Activated CD4-positive, alpha-beta T cell treated with anti-CD3 and anti-CD28 coated beads, Interleukin-2, amount 10 ng/mL, durations not matched to agents 7 days and 5 days (primary cell): ENCODE data around the gene SRGAP1. TPM values are rescaled to one million over a fixed set of nuclear protein-coding genes. Genes with fewer than 3 reads are reported as not detected.
"Not testable (repeated sequence)": the region's sequence is repeated elsewhere in the genome, so short reads cannot be mapped to it uniquely, and the experiment has no call there.

Source experiments
- CTCF ChIA-PET: fragments of 350-600 bp; sonication (Branson Sonifier 250); formaldehyde crosslinking; loops from one replicate; lab custom pipeline; 2021; ENCODE audit warnings: antibody characterized with exemption; lab: Charles Lee
- POLR2A ChIA-PET: fragments of 350-600 bp; sonication (Branson Sonifier 250); formaldehyde crosslinking; loops from one replicate; lab custom pipeline; 2021; ENCODE audit warnings: antibody characterized with exemption; lab: Charles Lee
- DNase-seq: peaks from one replicate; pipeline ENCODE4 v3.0.0-alpha.2; 2020
- H3K27ac Mint-ChIP-seq: one replicate; pipeline ENCODE4 v1.8.0; 2021; ENCODE audit warnings: mild to moderate bottlenecking, moderate library complexity, mixed read lengths
- H3K27me3 Mint-ChIP-seq: one replicate; pipeline ENCODE4 v1.8.0; 2021; ENCODE audit warnings: mixed read lengths
- H3K36me3 Mint-ChIP-seq: one replicate; pipeline ENCODE4 v1.8.0; 2021; ENCODE audit warnings: low read depth, mixed read lengths
- H3K4me1 Mint-ChIP-seq: one replicate; pipeline ENCODE4 v1.8.0; 2021; ENCODE audit warnings: mixed read lengths
- H3K4me3 Mint-ChIP-seq: one replicate; pipeline ENCODE4 v1.8.0; 2021; ENCODE audit warnings: mild to moderate bottlenecking, moderate library complexity, mixed read lengths
- H3K9me3 Mint-ChIP-seq: one replicate; pipeline ENCODE4 v1.8.0; 2021; ENCODE audit warnings: mixed read lengths
- total RNA-seq, 2 experiments: library from RNA; stranded (reverse); gene quantifications; one replicate each; pipeline ENCODE4 v1.2.3, GENCODE V29; 2021

Gene SRGAP1
- total RNA-seq, 2 experiments from 2014 or later = not detected

DNA sequence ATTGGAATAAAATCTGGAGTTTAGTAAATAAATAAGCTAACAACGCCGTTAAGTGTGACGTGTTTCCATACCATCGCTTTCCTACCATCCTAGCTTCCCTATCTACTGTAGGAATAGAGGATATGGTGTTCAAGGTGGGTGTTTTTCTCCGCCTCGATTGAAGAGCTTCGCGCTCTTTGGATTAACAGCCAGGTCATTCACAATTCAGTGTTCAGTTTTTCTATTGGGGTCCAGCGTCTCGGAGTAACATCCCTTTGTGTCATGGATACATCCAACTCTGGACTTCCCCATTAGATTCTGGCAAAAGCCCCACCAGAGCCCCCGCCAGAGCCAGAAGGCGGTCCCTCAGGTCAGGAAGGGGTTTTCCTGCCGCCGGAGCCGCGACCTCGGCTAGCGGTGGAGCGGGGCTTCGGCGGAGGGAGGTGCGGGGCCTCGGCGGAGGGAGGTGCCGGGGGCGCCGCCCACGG is 1.2 kb upstream of the SRGAP1 start:
- ChIA-PET POLR2A (no interaction called here), CTCF (interaction anchor here (0.6 to 1.8 kb wide), 2 partner anchors 8 to 10 kb away, joined by 3 to 6 read pairs; no protein-coding TSS in a partner anchor)

DNA sequence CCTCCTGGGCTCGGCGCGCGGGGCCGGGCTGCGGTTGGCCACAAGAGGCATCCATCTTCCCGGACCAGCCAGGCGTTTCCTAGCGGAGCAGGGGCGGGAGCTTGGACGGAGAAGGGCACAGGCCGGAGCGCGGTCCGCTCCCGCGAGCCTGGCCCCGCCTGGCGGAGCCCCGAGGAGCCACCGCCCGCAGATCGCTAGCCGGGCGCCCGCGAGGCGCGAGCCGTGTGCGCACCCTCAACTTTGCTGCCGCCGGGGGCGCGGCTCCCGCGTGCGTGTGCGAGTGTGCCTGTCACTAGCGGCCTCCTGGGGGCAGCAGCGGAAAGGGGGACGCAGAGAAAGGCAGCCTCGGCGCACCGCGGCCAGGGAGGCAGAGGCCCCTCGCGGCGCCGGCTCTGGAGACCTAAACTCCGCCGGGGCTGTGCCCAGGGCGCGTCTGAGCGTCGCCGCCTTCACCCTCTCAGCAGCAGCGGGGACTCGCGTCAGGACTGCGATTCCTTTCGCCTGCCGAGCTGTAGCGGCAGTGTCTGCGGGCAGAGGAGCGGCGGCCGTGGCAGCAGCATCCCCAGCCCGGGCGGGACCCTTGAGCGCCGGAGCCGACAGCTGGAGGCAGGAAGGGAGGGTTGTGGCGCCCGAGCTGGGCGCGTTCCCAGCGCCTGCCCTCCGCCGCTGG is 644 bp upstream of the SRGAP1 start:
- DNase-seq = peak; percentile 74
- CTCF ChIA-PET = interaction anchor here (0.6 to 1.8 kb wide), 3 partner anchors 8 to 10 kb away, joined by 3 to 6 read pairs (median 4); no protein-coding TSS in a partner anchor
- POLR2A ChIA-PET = no interaction called here
- H3K4me3 Mint-ChIP-seq = peak overlapping the region; percentile 59
- H3K4me1 Mint-ChIP-seq = peaks cover 9% of the 10 kb centered on the region
- no peaks in the 10 kb centered on the region for H3K36me3 Mint-ChIP-seq
- H3K9me3 Mint-ChIP-seq = no peaks in the 10 kb centered on the region
- peaks cover 36% of the 10 kb centered on the region for H3K27me3 Mint-ChIP-seq
- no peak overlapping the region for H3K27ac Mint-ChIP-seq

More for the DNA sequence above, 1.2 kb upstream of the SRGAP1 start:
- Mint-ChIP-seq H3K4me1 (peaks cover 9% of the 10 kb centered on the region), H3K27me3 (peaks cover 36% of the 10 kb centered on the region), H3K27ac (no peak overlapping the region), H3K4me3 (peak overlapping the region; percentile 59), H3K9me3 (no peaks in the 10 kb centered on the region), H3K36me3 (no peaks in the 10 kb centered on the region)
- peak; percentile 6 for DNase-seq

- Mint-ChIP-seq H3K36me3 (no peaks in the 10 kb centered on the region), H3K9me3 (no peaks in the 10 kb centered on the region), H3K4me1 (peaks cover 9% of the 10 kb centered on the region), H3K4me3 (no peak overlapping the region), H3K27ac (no peak overlapping the region), H3K27me3 (peaks cover 38% of the 10 kb centered on the region)
- no peak for DNase-seq
- ChIA-PET CTCF (no interaction called here), POLR2A (no interaction called here)
These were observed 1.2 kb downstream of the SRGAP1 start for GRCh38 chr12:63845726-63846125.

DNA sequence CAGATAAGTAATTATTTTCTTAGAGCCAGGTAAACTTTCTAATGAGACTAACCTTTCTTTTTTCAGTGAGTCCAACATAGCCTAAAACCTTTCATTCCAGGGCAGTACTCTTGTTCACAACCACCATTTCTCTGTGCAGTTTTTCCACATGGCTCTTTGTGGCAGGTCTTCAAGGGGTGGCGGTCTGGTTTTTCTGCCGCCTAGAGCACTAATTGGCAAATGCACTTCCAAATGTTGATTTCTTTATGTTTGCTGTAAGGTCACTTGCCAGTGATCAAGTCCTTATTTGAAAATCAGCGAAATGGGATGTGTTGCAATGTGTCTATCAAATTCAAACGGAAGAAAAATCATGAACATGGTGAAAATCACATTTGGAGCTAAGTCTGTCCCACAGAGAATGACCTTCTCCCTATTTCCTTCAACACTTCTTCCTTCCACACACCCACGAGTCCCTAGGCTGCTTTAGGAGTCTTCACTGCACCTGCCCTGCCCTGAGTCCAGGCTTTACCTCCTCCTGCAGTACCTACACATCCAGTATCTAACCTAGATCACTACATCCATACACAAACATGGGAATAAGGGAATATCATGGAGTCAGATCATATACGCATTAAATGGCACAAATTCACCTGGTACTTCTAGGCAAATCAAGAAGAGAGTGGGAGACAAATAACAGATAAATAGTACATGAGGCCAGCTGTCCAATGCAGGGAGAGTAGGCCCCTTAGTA is 1.9 kb downstream of the SRGAP1 start:
- no peaks in the 10 kb centered on the region for H3K36me3 Mint-ChIP-seq
- no peak overlapping the region for H3K27ac Mint-ChIP-seq
- no peak for DNase-seq
- H3K4me1 Mint-ChIP-seq = peaks cover 9% of the 10 kb centered on the region
- ChIA-PET CTCF (no interaction called here), POLR2A (no interaction called here)
- H3K27me3 Mint-ChIP-seq = peaks cover 34% of the 10 kb centered on the region
- no peaks in the 10 kb centered on the region for H3K9me3 Mint-ChIP-seq
- H3K4me3 Mint-ChIP-seq = no peak overlapping the region

- ChIA-PET POLR2A (no interaction called here), CTCF (no interaction called here)
- Mint-ChIP-seq H3K4me3 (no peak overlapping the region), H3K4me1 (peaks cover 5% of the 10 kb centered on the region), H3K36me3 (no peaks in the 10 kb centered on the region), H3K9me3 (no peaks in the 10 kb centered on the region), H3K27ac (no peak overlapping the region), H3K27me3 (peaks cover 25% of the 10 kb centered on the region)
- no peak for DNase-seq
These were observed 4.0 kb downstream of the SRGAP1 start for GRCh38 chr12:63848450-63848849.

DNA sequence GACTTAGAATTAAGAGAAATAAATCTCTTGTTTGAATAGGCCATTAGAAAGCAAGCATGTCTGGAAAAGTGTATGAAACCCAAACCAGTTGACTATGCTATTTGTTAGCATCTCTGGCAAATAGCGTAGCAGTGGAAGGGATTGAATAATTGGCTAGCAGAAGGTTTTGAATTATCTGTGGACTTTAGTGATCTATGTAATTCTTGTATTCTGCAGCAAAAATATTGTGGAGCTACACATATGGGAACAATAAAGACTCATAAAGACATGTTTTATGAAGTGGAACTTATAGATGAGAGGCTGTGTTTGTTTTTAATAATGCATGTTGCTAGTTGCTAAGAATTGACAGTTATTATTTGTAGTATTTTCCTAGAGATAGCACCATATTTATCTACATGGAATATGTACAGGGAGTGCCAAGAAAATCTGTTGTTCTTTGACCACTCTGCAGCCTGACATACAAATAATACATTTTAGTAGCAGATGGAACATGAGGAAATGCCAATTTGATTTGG is 4.7 kb downstream of the SRGAP1 start:
- H3K4me1 Mint-ChIP-seq = peaks cover 5% of the 10 kb centered on the region
- no peaks in the 10 kb centered on the region for H3K36me3 Mint-ChIP-seq
- CTCF ChIA-PET = no interaction called here
- H3K27ac Mint-ChIP-seq = no peak overlapping the region
- H3K9me3 Mint-ChIP-seq = no peaks in the 10 kb centered on the region
- POLR2A ChIA-PET = no interaction called here
- no peak for DNase-seq
- H3K27me3 Mint-ChIP-seq = peaks cover 25% of the 10 kb centered on the region
- H3K4me3 Mint-ChIP-seq = no peak overlapping the region

- no peaks in the 10 kb centered on the region for H3K9me3 Mint-ChIP-seq
- no peak overlapping the region for H3K4me3 Mint-ChIP-seq
- no peak overlapping the region for H3K27ac Mint-ChIP-seq
- ChIA-PET POLR2A (no interaction called here), CTCF (interaction anchor here (0.6 kb wide), 1 partner anchor 93 kb away, joined by 5 read pairs; no protein-coding TSS in a partner anchor)
- no peak for DNase-seq
- H3K27me3 Mint-ChIP-seq = peaks cover 23% of the 10 kb centered on the region
- H3K4me1 Mint-ChIP-seq = peaks cover 3% of the 10 kb centered on the region
- no peaks in the 10 kb centered on the region for H3K36me3 Mint-ChIP-seq
These were observed 5.1 kb downstream of the SRGAP1 start for GRCh38 chr12:63849641-63850040.

DNA sequence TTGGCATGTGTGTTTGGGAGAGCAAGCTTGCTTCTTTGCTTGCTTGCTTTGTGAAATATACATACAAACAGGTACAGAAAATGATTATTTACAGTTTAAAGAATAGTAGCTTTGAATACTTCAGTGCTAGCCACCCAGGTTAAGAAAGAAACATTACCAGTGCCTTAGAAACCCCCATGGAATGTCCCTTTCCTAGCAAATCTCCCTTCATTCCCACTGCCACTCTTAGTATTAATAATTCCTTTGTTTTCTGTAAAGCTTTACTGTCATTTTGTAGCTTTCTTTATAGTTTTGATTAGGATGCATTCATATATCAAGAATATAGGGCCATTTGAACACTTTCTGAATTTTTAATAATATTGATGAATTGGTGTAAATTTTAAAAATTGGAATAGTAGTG is 9.5 kb downstream of the SRGAP1 start:
- no peaks in the 10 kb centered on the region for H3K4me1 Mint-ChIP-seq
- DNase-seq = no peak
- CTCF ChIA-PET = interaction anchor here (1.1 to 1.9 kb wide), 2 partner anchors 10 to 19 kb away, joined by 3 to 4 read pairs; partner anchors contain the start of gene SRGAP1
- POLR2A ChIA-PET = no interaction called here
- no peak overlapping the region for H3K4me3 Mint-ChIP-seq
- H3K36me3 Mint-ChIP-seq = no peaks in the 10 kb centered on the region
- peaks cover 2% of the 10 kb centered on the region for H3K27me3 Mint-ChIP-seq
- H3K9me3 Mint-ChIP-seq = no peaks in the 10 kb centered on the region
- no peak overlapping the region for H3K27ac Mint-ChIP-seq

GRCh38 chr12:63855299-63855698 is 10.8 kb downstream of the SRGAP1 start:
- ChIA-PET CTCF (interaction anchor here (0.7 kb wide), 1 partner anchor 98 kb away, joined by 4 read pairs; no protein-coding TSS in a partner anchor), POLR2A (no interaction called here)
- Mint-ChIP-seq H3K4me1 (no peaks in the 10 kb centered on the region), H3K9me3 (no peaks in the 10 kb centered on the region), H3K27ac (no peak overlapping the region), H3K36me3 (no peaks in the 10 kb centered on the region), H3K27me3 (no peaks in the 10 kb centered on the region), H3K4me3 (no peak overlapping the region)
- no peak for DNase-seq

GRCh38 chr12:63857771-63858670 is 13.5 kb downstream of the SRGAP1 start:
- Mint-ChIP-seq H3K4me3 (no peak overlapping the region), H3K9me3 (no peaks in the 10 kb centered on the region), H3K27me3 (no peaks in the 10 kb centered on the region), H3K4me1 (no peaks in the 10 kb centered on the region), H3K27ac (no peak overlapping the region), H3K36me3 (no peaks in the 10 kb centered on the region)
- CTCF ChIA-PET = interaction anchor here (0.6 kb wide), 1 partner anchor 32 kb away, joined by 3 read pairs; no protein-coding TSS in a partner anchor
- DNase-seq = no peak
- POLR2A ChIA-PET = no interaction called here

- H3K4me3 Mint-ChIP-seq, H3K27me3 Mint-ChIP-seq, H3K9me3 Mint-ChIP-seq, DNase-seq, CTCF ChIA-PET, H3K4me1 Mint-ChIP-seq, H3K36me3 Mint-ChIP-seq, H3K27ac Mint-ChIP-seq, POLR2A ChIA-PET: not testable (repeated sequence)
These were observed 15.4 kb downstream of the SRGAP1 start for GRCh38 chr12:63859880-63860279.

- Mint-ChIP-seq H3K36me3 (no peaks in the 10 kb centered on the region), H3K27ac (no peak overlapping the region), H3K4me3 (no peak overlapping the region), H3K9me3 (no peaks in the 10 kb centered on the region), H3K27me3 (no peaks in the 10 kb centered on the region), H3K4me1 (no peaks in the 10 kb centered on the region)
- no peak for DNase-seq
- ChIA-PET CTCF (no interaction called here), POLR2A (no interaction called here)
These were observed 17.9 kb downstream of the SRGAP1 start for GRCh38 chr12:63862187-63862968.
